GM21360 (cell line): ENCODE results near the gene RAD9A.
"Not testable (repeated sequence)": the region's sequence is repeated elsewhere in the genome, so short reads cannot be mapped to it uniquely, and the experiment has no call there.

Experiments
- ATAC-seq: cut with Tn5 transposase; IDR thresholded peaks from one replicate; pipeline ENCODE4 v1.9.1; 2021; ENCODE audit warnings: mild to moderate bottlenecking, moderate library complexity; ENCODE audit not compliant: unreplicated experiment

RAD9A gene

DNA sequence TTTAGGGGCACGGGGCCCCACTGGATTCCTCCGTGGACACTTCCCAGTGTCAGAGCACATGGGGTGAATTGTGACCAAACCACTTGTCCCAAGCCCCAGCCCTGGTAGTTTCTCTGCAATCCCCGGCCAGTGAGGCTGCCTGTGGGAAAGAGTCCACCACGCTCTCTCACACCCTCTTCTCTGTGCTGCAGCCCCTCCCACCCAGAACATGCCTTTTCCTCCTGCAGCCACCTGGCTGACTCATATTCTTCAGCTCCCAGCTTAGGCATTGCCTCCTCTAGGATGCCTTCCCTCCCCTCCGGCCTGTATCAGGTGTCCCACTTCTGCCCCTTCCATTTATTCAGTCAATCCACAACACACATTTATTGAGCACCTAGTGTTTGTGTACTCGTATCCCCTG, 31.1 kb downstream of the RAD9A start:
- ATAC-seq, result no peak

- ATAC-seq, result no peak
Observed at GRCh38 chr11:67423466-67423865, 31.7 kb downstream of the RAD9A start.

DNA sequence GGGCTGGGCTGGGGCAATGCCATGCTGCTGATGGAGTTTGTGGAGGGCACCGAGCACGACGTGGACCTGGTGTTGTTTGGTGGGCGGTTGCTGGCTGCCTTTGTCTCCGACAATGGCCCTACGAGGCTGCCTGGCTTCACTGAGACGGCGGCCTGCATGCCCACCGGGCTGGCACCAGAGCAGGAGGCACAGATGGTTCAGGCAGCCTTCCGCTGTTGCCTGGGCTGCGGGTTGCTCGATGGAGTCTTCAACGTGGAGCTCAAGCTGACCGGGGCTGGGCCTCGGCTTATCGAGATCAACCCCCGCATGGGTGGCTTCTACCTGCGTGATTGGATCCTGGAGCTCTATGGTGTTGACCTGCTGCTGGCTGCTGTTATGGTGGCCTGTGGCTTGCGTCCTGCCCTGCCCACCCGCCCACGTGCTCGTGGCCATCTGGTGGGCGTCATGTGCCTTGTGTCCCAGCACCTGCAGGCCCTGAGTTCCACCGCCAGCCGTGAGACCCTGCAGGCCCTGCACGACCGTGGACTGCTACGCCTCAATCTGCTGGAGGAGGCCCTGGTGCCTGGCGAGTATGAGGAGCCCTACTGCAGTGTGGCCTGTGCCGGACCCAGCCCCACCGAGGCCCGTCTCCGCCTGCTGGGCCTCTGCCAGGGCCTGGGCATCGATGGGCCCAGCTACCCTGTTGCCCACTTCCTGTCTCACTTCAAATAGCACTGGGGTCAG, 32.3 kb downstream of the RAD9A start:
- ATAC-seq, result no peak

DNA sequence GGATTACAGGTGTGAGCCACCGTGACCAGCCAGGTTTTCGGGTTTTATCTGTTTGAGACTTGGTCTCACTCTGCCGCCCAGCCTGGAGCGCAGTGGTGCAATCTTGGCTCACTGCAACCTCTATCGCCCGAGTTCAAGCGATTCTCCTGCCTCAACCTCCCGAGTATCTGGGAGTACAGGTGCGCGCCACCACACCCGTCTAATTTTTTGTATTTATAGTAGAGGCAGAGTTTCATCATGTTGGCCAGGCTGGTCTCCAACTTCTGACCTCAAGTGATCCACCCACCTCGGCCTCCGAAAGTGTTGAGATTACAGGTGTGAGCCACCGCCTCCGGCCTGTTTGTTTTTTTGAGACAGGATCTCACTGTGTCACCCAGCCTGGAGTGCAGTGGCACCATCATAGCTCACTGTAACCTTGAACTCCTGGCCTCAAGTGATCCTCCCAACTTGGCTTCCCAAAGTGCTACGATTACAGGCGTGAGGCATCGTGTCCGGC, 35.6 kb downstream of the RAD9A start:
- ATAC-seq, result not testable (repeated sequence)

GRCh38 chr11:67428052-67429001, 36.5 kb downstream of the RAD9A start, which contains the start of gene RPS6KB2:
Gene RPS6KB2, plus strand, starts transcription at chr11:67428494. Its CDS starts 52 bp downstream, at chr11:67428546.
- ATAC-seq, result peak; percentile 76

GRCh38 chr11:67429038-67429668, 37.4 kb downstream of the RAD9A start:
- ATAC-seq, result no peak

DNA sequence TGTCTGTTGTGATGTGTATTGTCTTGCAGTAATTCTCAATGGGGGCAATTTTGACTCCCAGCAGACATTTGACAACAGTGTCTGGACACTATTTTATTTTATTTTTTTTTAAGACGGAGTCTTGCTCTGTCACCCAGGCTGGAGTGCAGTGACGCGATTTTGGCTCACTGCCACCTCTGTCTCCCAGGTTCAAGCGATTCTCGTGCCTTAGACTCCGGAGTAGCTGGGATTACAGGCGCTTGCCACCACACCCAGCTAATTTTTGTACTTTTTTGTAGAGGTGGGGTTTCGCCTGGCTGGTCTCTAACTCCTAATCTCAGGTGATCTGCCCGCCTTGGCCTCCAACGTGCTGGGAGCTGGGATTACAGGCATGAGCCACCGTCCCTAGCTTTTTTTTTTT, 37.9 kb downstream of the RAD9A start:
- ATAC-seq, result no peak

DNA sequence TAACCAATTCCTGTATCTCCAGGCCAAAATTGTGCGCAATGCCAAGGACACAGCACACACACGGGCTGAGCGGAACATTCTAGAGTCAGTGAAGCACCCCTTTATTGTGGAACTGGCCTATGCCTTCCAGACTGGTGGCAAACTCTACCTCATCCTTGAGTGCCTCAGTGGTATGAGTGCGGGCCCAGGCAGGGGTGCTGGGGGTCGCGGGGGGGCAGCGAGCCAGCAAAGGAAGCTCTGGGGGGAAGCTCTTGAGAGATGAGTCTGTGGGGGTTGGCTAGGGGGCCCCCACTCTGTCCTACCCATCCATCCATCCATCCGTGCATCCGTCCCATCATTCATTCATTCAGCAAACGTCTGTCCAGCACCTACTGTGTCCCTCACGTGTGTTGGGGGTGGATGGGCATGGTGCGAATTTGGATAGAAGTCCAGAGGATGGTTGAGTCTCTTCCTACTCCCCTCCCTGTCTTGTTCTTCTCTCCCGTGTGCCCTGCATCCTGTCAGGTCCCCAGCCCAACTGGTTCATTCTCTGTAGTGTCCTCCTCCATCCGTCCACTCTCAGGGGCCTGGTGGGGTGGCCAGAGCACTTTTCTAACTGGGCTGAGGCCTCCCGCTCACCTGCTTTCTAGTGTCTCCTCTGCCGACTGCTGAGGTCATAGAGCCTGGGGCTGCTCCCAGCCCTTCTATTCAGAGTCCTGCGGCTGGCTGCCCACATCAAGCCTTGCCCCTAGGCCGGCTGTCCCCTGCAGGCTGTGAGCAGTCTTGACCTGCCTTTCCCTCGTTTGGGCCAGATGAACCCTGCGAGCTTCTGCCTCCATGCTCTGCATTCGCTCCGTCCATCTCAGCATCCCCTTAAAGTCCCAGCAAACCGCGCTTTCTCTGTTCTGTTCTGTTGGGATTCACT, 39.8 kb downstream of the RAD9A start:
- no peak for ATAC-seq

DNA sequence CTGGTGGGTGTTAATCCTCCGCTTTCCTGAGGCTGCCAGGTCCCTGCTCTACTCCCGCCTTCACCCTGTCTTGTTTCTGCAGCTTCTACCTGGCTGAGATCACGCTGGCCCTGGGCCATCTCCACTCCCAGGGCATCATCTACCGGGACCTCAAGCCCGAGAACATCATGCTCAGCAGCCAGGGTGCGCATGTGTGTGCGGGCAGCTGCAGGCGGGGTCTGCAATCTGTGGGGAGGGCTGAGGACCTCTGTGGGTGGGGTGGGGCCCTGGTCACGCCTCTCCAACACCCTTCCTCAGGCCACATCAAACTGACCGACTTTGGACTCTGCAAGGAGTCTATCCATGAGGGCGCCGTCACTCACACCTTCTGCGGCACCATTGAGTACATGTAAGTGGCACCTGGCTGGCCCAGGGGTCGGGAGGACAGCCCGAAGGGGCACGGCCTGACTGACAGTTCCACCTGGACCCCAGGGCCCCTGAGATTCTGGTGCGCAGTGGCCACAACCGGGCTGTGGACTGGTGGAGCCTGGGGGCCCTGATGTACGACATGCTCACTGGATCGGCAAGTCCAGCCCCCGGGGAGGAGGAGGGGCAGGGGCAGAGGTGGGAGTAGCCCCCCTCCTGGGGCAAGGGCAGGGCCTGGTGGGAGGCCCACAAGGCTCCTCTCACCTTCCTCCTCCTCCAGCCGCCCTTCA, 41.0 kb downstream of the RAD9A start:
- no peak for ATAC-seq

GRCh38 chr11:67433536-67434394, 42.0 kb downstream of the RAD9A start:
- ATAC-seq, result no peak

- ATAC-seq, result no peak
Observed at GRCh38 chr11:67434395-67434881, 42.7 kb downstream of the RAD9A start.

- no peak for ATAC-seq
Observed at GRCh38 chr11:67435031-67435726, 43.4 kb downstream of the RAD9A start.

GRCh38 chr11:67435727-67436458, 44.1 kb downstream of the RAD9A start:
- ATAC-seq, result no peak

DNA sequence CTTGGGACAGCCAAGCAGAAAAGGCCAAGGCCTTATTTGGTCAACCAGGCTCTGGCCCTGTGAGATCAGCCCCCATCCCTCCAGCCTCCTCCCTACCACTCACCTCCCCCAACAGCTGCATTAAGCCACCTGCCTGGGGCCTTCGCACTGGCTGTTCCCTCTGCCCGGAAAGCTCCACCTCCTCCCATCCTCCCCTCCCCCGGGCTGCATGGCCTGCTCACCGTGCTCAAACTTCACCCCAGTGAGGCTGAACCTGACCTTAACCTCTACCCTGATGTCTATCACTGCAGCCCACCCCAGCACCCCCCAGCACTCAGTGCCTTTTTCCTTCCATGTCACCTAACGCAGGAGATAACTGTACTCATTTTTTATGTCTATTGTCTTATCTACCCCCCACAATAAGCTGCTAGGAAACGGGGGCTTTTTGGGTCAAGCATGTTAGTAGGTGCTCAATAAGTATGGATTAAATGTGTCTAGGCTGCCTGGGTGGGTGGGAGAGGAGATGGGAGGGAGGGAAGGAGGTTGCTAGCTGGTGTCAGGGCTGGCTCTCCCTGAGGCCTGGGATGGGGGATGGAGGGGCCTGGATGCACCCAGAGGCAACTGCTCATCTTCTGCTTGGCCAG, 44.8 kb downstream of the RAD9A start:
- ATAC-seq, result no peak

GRCh38 chr11:67437082-67437808, 45.5 kb downstream of the RAD9A start, which contains the start of gene PTPRCAP:
Gene PTPRCAP, minus strand, starts transcription at chr11:67437682. Its CDS starts 63 bp downstream, at chr11:67437619.
- ATAC-seq, result no peak

DNA sequence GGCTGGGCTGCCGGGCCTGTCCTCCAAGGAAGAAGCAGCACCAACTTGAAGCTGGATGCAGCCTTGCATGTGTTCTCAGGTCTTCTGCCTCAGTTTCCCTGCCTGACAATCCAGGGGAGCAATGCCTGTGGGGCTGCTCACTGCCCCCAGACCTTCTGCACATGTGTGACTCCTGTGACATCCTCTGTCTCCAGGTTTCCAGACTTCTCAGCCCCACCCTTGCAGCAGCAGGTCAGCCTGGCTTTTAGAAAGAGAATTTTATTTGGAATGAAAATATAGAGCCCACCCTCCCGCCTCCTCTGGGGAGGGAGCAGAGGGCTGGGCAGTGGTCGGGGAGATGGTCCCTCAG, 46.0 kb downstream of the RAD9A start:
- no peak for ATAC-seq
